ENCODE results near the gene SHROOM2.
"Not testable (repeated sequence)": the region's sequence is repeated elsewhere in the genome, so short reads cannot be mapped to it uniquely, and the experiment has no call there.

Gene SHROOM2

DNA sequence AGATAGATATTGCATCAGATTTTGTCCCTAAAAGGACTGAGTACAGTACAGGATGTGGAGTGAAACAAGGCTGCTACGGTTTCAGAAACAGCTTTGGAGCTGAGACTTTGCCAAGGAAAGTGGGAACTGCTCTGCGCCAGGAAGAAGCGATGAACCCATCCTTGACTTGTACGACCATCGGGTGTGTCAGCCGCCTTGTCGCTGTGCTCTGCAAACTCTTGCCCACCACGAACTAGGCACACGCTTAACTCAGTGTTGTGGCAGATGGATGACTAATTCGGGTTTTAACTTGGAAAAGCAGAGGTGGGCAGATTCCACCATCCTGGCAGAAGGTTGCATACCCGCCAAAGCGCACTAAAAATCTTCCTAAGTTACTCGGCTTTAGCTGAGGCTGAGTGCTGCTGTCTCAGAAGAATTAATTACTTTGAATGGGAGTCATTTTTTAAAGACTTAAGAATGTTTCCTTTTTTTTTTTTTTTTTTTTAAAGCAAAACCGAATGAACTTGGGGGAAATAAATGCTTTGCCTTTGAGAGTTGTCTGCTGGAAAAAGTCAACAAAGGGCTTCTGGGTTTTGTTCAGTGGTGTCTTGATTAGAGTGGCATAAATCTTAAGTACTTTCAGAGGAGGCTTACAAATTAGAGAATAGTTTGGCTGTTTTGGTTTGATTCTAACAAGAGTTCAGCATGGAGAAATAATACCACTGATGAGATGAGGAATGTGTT, 69.5 kb downstream of the SHROOM2 start:
- Histone ChIP-seq H2AFZ (ENCODE audit: low read depth, low read length) (no peak overlapping the region), H3K4me3 (ENCODE audit: low read length) (no peak overlapping the region)

DNA sequence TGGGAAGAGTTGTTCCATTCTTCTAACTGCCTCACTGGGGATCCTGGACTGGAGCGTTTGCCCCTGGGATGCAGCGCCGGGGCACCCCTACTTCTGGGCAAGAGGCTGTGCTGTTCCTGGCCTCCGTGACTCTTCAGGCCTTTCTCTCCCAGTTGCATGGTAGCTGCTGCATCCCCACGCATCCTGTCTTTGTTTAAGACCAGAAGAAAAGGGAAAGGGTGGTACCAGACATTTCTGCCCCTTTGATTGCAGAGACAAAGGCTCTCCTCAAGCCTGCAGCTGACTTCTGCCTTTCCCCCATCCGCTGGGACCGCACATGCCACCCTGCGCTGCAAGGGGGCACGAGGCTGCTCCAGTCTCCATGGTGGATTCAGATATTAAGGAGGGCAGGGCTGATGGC, 70.4 kb downstream of the SHROOM2 start:
- no peak overlapping the region for H2AFZ ChIP-seq (ENCODE audit: low read depth, low read length)
- no peaks in the 10 kb centered on the region for H3K36me3 ChIP-seq (ENCODE audit: insufficient read depth, low read length)
- no peak overlapping the region for H3K4me3 ChIP-seq (ENCODE audit: low read length)
- no peaks in the 10 kb centered on the region for H3K27me3 ChIP-seq (ENCODE audit: insufficient read depth, low read length)
- H3K4me1 ChIP-seq (ENCODE audit: insufficient read depth, low read length) = peaks cover 22% of the 10 kb centered on the region
- no peaks in the 10 kb centered on the region for H3K9me3 ChIP-seq (ENCODE audit: low read length)

More for the DNA sequence above, 69.5 kb downstream of the SHROOM2 start:
- Histone ChIP-seq H3K4me1 (ENCODE audit: insufficient read depth, low read length) (peaks cover 22% of the 10 kb centered on the region), H3K36me3 (ENCODE audit: insufficient read depth, low read length) (no peaks in the 10 kb centered on the region), H3K9me3 (ENCODE audit: low read length) (no peaks in the 10 kb centered on the region), H3K27me3 (ENCODE audit: insufficient read depth, low read length) (no peaks in the 10 kb centered on the region)

- no peaks in the 10 kb centered on the region for H3K36me3 ChIP-seq (ENCODE audit: insufficient read depth, low read length)
- no peaks in the 10 kb centered on the region for H3K27me3 ChIP-seq (ENCODE audit: insufficient read depth, low read length)
- H2AFZ ChIP-seq (ENCODE audit: low read depth, low read length) = no peak overlapping the region
- peaks cover 22% of the 10 kb centered on the region for H3K4me1 ChIP-seq (ENCODE audit: insufficient read depth, low read length)
- H3K9me3 ChIP-seq (ENCODE audit: low read length) = no peaks in the 10 kb centered on the region
- H3K4me3 ChIP-seq (ENCODE audit: low read length) = no peak overlapping the region
These were observed 71.6 kb downstream of the SHROOM2 start for GRCh38 chrX:9857575-9858474.

- H3K9me3 ChIP-seq (ENCODE audit: low read length); H2AFZ ChIP-seq (ENCODE audit: low read depth, low read length); H3K27me3 ChIP-seq (ENCODE audit: insufficient read depth, low read length); H3K36me3 ChIP-seq (ENCODE audit: insufficient read depth, low read length); H3K4me3 ChIP-seq (ENCODE audit: low read length): not testable (repeated sequence)
- peaks cover 22% of the 10 kb centered on the region for H3K4me1 ChIP-seq (ENCODE audit: insufficient read depth, low read length)
These were observed 72.5 kb downstream of the SHROOM2 start for GRCh38 chrX:9858684-9859083.

GRCh38 chrX:9859711-9860555, 73.7 kb downstream of the SHROOM2 start:
- H3K4me3 ChIP-seq (ENCODE audit: low read length) = no peak overlapping the region
- H3K4me1 ChIP-seq (ENCODE audit: insufficient read depth, low read length) = peaks cover 22% of the 10 kb centered on the region
- no peaks in the 10 kb centered on the region for H3K9me3 ChIP-seq (ENCODE audit: low read length)
- no peaks in the 10 kb centered on the region for H3K36me3 ChIP-seq (ENCODE audit: insufficient read depth, low read length)
- no peak overlapping the region for H2AFZ ChIP-seq (ENCODE audit: low read depth, low read length)
- no peaks in the 10 kb centered on the region for H3K27me3 ChIP-seq (ENCODE audit: insufficient read depth, low read length)

DNA sequence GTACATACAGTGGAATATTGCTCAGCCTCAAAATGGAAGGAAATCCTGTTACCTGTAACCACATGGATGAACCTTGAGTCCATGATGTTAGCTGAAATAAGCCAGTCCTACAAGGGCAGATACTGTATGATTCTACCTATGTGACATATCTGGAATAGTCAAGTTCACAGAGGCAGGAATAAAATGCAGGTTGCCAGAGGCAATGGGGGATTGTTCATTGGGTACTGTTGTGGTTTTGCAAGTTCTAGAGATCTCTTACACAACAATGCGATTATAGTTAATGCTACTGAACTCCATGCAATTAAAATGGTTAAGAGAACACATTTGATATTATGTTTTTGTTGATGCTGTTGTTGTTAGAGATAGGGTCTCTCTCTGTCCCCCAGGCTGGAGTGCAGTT, 74.6 kb downstream of the SHROOM2 start:
- no peaks in the 10 kb centered on the region for H3K27me3 ChIP-seq (ENCODE audit: insufficient read depth, low read length)
- H3K36me3 ChIP-seq (ENCODE audit: insufficient read depth, low read length) = no peaks in the 10 kb centered on the region
- H3K4me3 ChIP-seq (ENCODE audit: low read length) = no peak overlapping the region
- peaks cover 17% of the 10 kb centered on the region for H3K4me1 ChIP-seq (ENCODE audit: insufficient read depth, low read length)
- no peak overlapping the region for H2AFZ ChIP-seq (ENCODE audit: low read depth, low read length)
- no peaks in the 10 kb centered on the region for H3K9me3 ChIP-seq (ENCODE audit: low read length)

GRCh38 chrX:9861711-9862110, 75.5 kb downstream of the SHROOM2 start:
- peaks cover 8% of the 10 kb centered on the region for H3K4me1 ChIP-seq (ENCODE audit: insufficient read depth, low read length)
- no peaks in the 10 kb centered on the region for H3K9me3 ChIP-seq (ENCODE audit: low read length)
- no peaks in the 10 kb centered on the region for H3K27me3 ChIP-seq (ENCODE audit: insufficient read depth, low read length)
- H3K36me3 ChIP-seq (ENCODE audit: insufficient read depth, low read length) = no peaks in the 10 kb centered on the region
- no peak overlapping the region for H3K4me3 ChIP-seq (ENCODE audit: low read length)
- H2AFZ ChIP-seq (ENCODE audit: low read depth, low read length) = no peak overlapping the region

- H3K27me3 ChIP-seq (ENCODE audit: insufficient read depth, low read length) = no peaks in the 10 kb centered on the region
- no peak overlapping the region for H3K4me3 ChIP-seq (ENCODE audit: low read length)
- H3K9me3 ChIP-seq (ENCODE audit: low read length) = no peaks in the 10 kb centered on the region
- no peaks in the 10 kb centered on the region for H3K36me3 ChIP-seq (ENCODE audit: insufficient read depth, low read length)
- H2AFZ ChIP-seq (ENCODE audit: low read depth, low read length) = no peak overlapping the region
- peaks cover 3% of the 10 kb centered on the region for H3K4me1 ChIP-seq (ENCODE audit: insufficient read depth, low read length)
These were observed 76.3 kb downstream of the SHROOM2 start for GRCh38 chrX:9862525-9862924.

- no peaks in the 10 kb centered on the region for H3K9me3 ChIP-seq (ENCODE audit: low read length)
- H3K4me3 ChIP-seq (ENCODE audit: low read length) = no peak overlapping the region
- no peaks in the 10 kb centered on the region for H3K27me3 ChIP-seq (ENCODE audit: insufficient read depth, low read length)
- no peaks in the 10 kb centered on the region for H3K4me1 ChIP-seq (ENCODE audit: insufficient read depth, low read length)
- H2AFZ ChIP-seq (ENCODE audit: low read depth, low read length) = no peak overlapping the region
- H3K36me3 ChIP-seq (ENCODE audit: insufficient read depth, low read length) = no peaks in the 10 kb centered on the region
These were observed 76.7 kb downstream of the SHROOM2 start for GRCh38 chrX:9862953-9863352.

- H3K4me1 ChIP-seq (ENCODE audit: insufficient read depth, low read length) = no peaks in the 10 kb centered on the region
- no peak overlapping the region for H2AFZ ChIP-seq (ENCODE audit: low read depth, low read length)
- H3K9me3 ChIP-seq (ENCODE audit: low read length) = no peaks in the 10 kb centered on the region
- no peaks in the 10 kb centered on the region for H3K36me3 ChIP-seq (ENCODE audit: insufficient read depth, low read length)
- no peak overlapping the region for H3K4me3 ChIP-seq (ENCODE audit: low read length)
- no peaks in the 10 kb centered on the region for H3K27me3 ChIP-seq (ENCODE audit: insufficient read depth, low read length)
These were observed 77.8 kb downstream of the SHROOM2 start for GRCh38 chrX:9864011-9864410.

DNA sequence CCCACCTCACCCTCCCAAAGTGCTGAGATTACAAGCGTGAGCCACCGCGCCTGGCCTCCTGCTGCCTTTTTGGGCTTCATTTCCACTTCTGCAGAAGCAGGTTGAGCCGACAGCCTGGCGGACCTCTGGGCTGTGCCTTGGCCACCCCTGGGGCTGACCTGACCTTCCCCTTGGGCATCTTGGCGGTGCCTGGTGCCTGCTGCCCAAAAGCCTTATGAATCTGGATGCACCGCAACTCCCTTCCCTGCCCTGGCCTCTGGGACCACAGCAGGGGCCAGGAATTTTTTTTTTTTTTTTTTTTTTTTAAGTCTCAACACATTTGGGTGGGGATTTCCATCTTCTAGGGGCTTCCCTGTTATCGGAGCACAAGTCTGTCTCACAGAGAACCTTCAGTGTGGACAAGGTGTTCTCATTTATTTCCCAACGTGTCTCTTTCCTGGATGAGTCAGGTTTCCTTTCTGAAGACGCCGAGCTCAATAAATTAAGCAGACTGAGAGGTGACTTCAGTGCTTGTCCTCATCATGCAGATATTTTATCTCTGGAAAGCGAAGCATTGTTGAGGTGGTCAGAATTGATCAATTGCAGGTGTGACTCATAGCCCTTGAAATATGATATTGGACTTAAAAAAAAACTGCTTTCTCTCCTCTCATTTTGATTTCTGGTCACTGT, 79.7 kb downstream of the SHROOM2 start:
- H2AFZ ChIP-seq (ENCODE audit: low read depth, low read length) = no peak overlapping the region
- no peaks in the 10 kb centered on the region for H3K36me3 ChIP-seq (ENCODE audit: insufficient read depth, low read length)
- no peak overlapping the region for H3K4me3 ChIP-seq (ENCODE audit: low read length)
- H3K4me1 ChIP-seq (ENCODE audit: insufficient read depth, low read length) = no peaks in the 10 kb centered on the region
- H3K27me3 ChIP-seq (ENCODE audit: insufficient read depth, low read length) = no peaks in the 10 kb centered on the region
- H3K9me3 ChIP-seq (ENCODE audit: low read length) = no peaks in the 10 kb centered on the region

DNA sequence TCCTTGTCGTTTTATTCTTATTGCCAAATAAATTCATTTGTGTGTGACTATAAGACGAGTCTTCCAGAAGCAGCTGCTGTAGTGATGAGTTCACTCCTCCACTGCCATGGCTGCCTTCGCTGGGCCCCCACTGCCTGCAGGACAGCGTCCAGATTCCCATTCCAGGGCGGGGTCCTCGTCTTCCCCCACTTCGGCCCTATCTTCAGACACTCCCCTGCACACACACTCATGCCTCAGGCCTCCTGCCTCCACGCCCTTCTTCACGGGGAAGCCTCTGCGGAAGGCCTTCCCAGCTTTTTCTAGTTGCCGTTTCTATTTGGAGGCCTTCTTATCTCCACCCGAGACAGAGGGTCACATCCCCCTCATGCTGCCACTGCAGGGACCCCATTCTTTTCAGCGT, 80.4 kb downstream of the SHROOM2 start:
- Histone ChIP-seq H3K27me3 (ENCODE audit: insufficient read depth, low read length) (no peaks in the 10 kb centered on the region), H3K36me3 (ENCODE audit: insufficient read depth, low read length) (no peaks in the 10 kb centered on the region), H2AFZ (ENCODE audit: low read depth, low read length) (no peak overlapping the region), H3K9me3 (ENCODE audit: low read length) (no peaks in the 10 kb centered on the region), H3K4me3 (ENCODE audit: low read length) (no peak overlapping the region), H3K4me1 (ENCODE audit: insufficient read depth, low read length) (no peaks in the 10 kb centered on the region)
